Stomach (tissue), 4 donors: ENCODE measurements around the gene BPI.

Source experiments
- CTCF ChIP-seq, 7 experiments: fragments of 450-650 bp in 4 of 7; fragments of 200-600 bp in 3 of 7; sonication (generic) in 3 of 7; IDR thresholded peaks; one replicate each; pipeline ENCODE4 v1.5.1; 2016 to 2019; ENCODE audit warnings: antibody characterized with exemption in 7 of 7, control low read depth in 2 of 7, mild to moderate bottlenecking in 1 of 7
- EP300 ChIP-seq: sonication (generic); formaldehyde crosslinking; IDR thresholded peaks from one replicate; pipeline ENCODE4 v1.6.1; 2017; ENCODE audit warnings: antibody characterized with exemption
- POLR2A ChIP-seq, 4 donors: fragments of 450-650 bp; IDR thresholded peaks; one replicate each; pipeline ENCODE4 v1.6.1; 2016; ENCODE audit warnings: antibody characterized with exemption in 4 of 4, control low read depth in 2 of 4, mild to moderate bottlenecking in 1 of 4, moderate library complexity in 1 of 4
- POLR2AphosphoS5 ChIP-seq, 3 donors: sonication (generic); formaldehyde crosslinking; IDR thresholded peaks; one replicate each; pipeline ENCODE4 v1.6.1; 2016; ENCODE audit warnings: antibody characterized with exemption in 3 of 3

- TF ChIP-seq CTCF (IDR thresholded peaks at IDR 0.05) (no peak), POLR2AphosphoS5 (IDR thresholded peaks at IDR 0.05) (peak in 1 of 3 donors; percentile 22), POLR2A (IDR thresholded peaks at IDR 0.05) (no peak), EP300 (no peak)
These were observed 48.6 kb upstream of the BPI start for GRCh38 chr20:38255393-38255792.
